GM12892 (cell line): ENCODE data around the gene GNAS.

ENCODE experiments used
- POLR2A ChIP-seq: IDR thresholded peaks from 2 replicates; pipeline ENCODE4 v1.6.1; 2011; ENCODE audit warnings: low read depth, low read length, control low read depth
- POLR2AphosphoS5 ChIP-seq: IDR thresholded peaks from 2 replicates; pipeline ENCODE4 v1.6.1; 2011; ENCODE audit warnings: low read depth, low read length, control low read depth

- TF ChIP-seq POLR2AphosphoS5 = no peak
- no peak for TF ChIP-seq POLR2A
Observed at GRCh38 chr20:58883241-58883691, 30.8 kb downstream of the GNAS start.
